GM18498 (cell line): ENCODE results near the gene EMILIN3.

ENCODE experiments used
- ATAC-seq: cut with Tn5 transposase; IDR thresholded peaks from one replicate; pipeline ENCODE4 v1.9.1; 2021; ENCODE audit warnings: mild to moderate bottlenecking, moderate library complexity; ENCODE audit not compliant: unreplicated experiment

EMILIN3 gene

GRCh38 chr20:41366546-41367392 lies at the start of gene EMILIN3:
Gene EMILIN3 (minus strand): TSS chr20:41366818. CDS start chr20:41366634, 184 bp downstream.
- no peak for ATAC-seq

DNA sequence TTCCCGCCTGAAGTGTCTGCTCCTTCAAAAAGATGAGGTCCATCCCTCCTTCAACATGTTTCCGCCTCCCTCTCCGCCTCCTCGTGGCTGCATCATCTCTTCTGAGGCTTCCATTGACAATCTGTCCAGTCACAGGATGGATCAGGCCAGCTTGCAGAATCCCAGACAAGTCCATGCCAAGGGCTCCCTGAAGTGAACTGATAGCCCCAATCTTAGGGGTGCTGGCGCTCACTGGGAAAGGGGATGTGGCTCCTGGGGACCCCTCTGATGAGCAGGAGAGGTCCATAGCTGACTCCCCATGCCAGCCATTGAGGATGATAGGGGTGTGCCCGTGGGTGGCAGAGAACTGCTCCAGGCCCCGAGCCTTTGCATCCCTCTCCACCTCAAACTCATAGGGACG lies 48.6 kb upstream of the EMILIN3 start:
- ATAC-seq = no peak

GRCh38 chr20:41413169-41413568 lies 46.6 kb upstream of the EMILIN3 start:
- ATAC-seq = no peak

GRCh38 chr20:41412324-41413120 lies 45.9 kb upstream of the EMILIN3 start:
- ATAC-seq = no peak

DNA sequence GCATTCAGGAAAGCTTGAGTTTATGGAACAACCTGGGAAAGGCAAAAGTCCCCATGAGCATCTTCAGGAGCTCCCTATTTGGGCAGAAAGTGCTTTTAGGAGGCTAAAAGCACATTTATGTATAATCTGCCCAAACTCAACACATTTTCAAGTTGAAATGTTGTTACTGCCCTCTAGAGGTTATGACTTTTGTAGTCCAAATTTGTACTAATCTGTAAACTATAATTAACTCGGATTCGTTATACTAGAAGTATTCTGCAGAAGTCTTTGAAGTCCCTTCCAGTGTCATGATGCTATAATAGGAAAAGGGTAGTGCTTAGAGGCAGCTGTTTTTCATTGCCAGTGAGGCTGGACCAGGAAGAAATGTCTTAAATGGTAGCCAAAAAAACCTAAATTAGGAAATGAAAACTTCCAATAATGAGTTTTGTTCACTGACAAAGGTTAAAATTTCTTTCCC lies 44.8 kb upstream of the EMILIN3 start:
- no peak for ATAC-seq

DNA sequence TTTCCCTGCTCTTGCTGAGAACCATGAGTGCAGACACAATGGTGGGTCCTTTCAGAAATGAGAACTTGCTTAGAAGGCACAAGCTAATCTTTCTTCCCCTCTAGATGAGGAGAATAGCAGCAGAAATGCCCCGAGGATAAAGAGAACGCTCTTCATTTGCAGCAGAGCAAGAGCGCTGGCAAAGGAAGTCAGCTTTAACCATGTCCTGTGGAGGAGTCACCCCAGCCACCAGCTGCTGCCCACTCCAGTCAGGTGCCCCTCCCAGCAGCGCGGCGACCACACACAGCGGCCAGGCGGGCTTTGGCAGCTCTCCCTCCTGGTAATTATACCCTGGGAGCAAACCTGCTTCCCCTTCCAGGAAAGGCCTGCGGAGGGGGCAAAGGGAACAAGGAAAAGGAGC lies 42.4 kb upstream of the EMILIN3 start:
- no peak for ATAC-seq

GRCh38 chr20:41408156-41408794 lies 41.7 kb upstream of the EMILIN3 start:
- peak; percentile 88 for ATAC-seq

GRCh38 chr20:41407607-41408006 lies 41.0 kb upstream of the EMILIN3 start:
- ATAC-seq = no peak

DNA sequence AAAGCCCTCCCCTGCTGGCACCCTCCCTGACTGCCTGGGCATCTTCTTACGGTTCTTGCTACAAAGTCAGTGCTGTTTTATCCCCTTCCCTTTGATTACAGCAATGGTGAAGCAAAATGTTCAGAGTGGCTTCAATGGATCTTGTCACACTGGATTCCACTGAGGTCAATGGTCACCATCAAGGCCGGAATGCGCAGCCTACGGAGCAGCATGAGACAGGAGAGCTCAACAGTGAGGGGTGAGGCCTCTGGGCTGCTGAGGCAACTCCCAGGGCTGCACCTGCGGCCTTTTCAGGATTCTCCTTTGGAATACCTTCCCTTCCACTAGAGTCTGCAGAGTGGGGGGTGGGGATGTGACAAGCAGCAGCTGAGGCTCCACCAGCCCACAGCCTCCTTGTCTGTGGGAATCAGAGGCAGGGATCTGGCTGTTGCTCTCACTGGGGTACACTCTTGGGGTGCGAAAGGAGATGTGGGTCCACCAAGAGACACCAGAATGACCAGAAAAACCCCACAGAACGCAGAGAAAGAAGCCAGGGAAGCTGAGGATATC lies 40.4 kb upstream of the EMILIN3 start:
- ATAC-seq = no peak

DNA sequence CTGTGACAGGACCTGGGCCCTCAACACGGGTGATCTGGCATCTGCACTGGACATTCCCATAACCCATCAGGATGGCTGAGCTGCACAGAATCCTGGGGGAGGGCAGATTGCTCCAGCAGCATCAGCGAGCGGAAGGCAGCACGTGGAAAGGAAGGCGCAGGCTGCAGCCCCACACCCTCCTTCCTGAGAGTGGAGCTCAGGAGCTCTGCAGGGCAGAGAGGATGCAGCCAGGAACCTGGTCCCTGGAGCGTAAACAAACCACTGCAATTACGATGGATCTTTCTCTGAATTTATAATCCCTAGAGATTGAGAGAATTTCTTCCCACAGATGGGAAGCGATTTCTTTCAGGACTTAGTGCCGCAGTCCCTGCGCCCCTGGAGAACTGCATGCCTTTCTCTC lies 39.7 kb upstream of the EMILIN3 start:
- no peak for ATAC-seq

DNA sequence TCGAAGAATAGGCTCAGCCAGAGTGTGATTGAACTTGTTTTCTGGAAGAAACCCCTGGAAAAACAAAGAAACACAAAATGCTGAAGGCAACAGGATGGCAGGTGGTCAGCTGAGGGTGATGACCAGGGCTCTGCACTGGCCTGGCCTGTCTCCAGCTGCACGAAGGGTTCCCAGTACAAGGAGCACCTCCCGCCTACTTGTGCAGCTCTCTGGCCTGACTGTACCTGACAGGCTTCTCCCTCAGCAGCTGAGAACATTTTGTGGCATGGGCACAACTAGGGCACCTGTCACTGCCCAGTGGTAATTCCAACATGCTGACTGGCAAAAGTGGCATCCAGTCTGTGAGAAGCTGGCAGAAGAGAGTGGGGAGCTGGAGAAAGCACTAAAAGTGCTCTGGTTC lies 38.8 kb upstream of the EMILIN3 start:
- ATAC-seq = no peak

GRCh38 chr20:41403604-41404003 lies 37.0 kb upstream of the EMILIN3 start:
- no peak for ATAC-seq

- no peak for ATAC-seq
Measured at GRCh38 chr20:41398408-41398807, 31.8 kb upstream of the EMILIN3 start.

DNA sequence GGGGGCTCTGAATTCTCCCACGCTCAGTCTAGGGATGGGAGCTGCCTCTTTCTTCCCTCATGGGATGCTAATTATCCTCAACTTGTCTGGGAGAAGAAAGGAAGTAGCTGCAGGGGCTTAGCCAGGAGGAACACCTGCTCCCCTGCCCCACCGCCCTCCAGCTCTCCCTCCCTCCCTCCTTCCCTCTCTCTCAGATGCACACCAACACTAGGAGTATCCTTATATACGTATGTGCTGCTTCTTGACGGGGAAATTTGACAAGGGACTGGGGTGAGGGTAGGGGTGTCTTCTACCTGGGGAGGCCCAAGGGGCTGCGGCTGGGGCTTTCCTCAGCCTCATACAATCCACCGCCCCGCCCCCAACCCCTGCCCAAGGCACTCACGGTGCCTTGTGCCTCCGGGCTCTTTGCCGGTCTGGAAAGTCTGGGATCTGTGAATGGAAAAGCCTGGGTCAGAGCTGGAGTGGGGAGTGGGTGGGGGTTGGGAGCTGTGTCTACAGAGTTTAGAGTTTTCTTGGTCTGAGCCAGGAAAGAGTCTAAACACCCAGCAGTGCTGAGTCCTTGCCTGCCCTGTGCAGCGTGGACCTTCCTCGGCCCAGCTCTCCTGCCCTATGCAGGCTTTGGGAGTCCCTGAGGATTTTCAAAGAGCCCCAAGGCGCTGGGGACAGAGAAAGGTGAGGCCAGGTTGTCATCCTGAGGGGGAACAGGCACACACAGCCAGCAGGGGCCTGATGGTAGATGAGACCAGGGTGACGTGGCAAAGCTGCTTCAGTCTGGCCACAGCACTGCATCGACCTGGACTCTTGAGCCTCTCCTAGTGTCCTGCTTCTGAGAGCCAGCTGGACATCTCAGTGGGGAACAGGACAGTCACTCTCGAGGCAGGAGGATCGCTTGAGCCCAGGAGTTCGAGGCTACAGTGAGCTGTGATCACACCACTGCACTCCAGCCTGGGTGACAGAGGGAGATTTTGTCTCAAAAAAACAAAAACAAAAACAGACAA lies 29.3 kb upstream of the EMILIN3 start:
- ATAC-seq = no peak

GRCh38 chr20:41394931-41395666 lies 28.5 kb upstream of the EMILIN3 start:
- no peak for ATAC-seq

DNA sequence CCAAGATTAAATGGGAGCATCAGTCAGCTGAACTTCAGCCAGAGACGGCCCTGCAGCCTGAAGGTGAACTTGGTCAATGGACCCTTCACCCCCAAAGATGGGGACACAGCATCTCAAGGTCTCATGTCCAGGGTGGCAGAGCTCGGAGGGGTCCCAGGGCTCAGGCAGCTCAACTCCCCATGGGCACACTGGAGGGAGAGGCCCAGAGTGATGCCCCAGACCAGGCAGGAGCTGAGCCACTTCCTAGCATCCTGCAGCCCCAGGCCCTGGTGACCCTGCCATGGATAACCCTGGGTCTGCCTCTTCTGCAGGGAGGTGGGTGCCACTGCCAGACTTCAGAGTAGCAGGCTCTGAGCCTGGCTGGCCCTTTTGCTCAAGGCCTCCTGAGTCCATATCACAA lies 27.5 kb upstream of the EMILIN3 start:
- ATAC-seq = no peak

DNA sequence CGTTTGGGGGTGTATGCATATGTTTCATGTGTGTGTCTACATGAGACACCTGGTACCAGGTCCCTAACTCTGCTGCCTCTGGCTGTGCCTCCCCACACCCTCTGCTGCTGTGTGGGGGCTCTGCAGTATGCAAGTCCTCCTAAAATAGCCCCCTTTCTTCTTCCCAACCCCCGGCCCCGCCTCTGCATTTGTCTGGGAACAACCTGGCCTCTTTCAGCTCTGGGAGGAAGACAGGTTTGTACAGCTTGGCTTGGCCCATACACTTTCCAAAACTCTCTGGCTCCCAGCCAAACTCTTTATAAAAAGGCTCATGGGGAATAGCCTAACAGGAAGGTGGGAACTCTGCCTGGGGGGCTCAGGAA lies 27.1 kb upstream of the EMILIN3 start:
- ATAC-seq = no peak

- ATAC-seq = no peak
Measured at GRCh38 chr20:41392871-41393704, 26.5 kb upstream of the EMILIN3 start.

DNA sequence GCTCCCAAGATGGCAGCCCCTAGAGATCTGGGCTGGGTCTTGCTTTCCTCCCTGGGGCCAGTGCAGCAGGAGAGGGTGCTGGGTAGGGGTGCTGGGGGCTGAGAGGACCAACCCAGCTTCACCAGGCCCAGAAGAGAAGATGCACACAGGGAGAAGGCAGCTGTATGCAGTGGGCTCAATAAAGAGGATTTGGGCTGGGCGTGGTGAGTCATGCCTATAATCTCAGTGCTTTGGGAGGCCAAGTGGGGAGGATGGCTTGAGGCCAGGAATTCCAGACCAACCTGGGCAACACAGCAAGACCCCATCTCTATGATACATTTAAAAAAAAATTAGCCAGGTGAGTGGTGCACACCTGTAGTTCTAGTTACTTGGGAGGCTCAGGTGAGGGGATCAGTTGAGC lies 25.7 kb upstream of the EMILIN3 start:
- ATAC-seq = no peak
